H1 (cell line): ENCODE measurements around the gene MROH2B. TPM values are rescaled to one million over a fixed set of nuclear protein-coding genes. Genes with fewer than 3 reads are reported as not detected.

ENCODE experiments used
- CTCF ChIA-PET: fragments of 300-600 bp; sonication (Branson Sonifier 250); formaldehyde crosslinking; loops from one replicate; lab custom pipeline; 2021; ENCODE audit not compliant: partially characterized antibody; lab: Charles Lee
- POLR2A ChIA-PET: fragments of 300-600 bp; sonication (Branson Sonifier 250); formaldehyde crosslinking; loops from one replicate; lab custom pipeline; 2021; ENCODE audit warnings: inconsistent platforms; ENCODE audit not compliant: partially characterized antibody; lab: Charles Lee
- DNase-seq, 2 experiments: peaks; one replicate each; pipeline versions ENCODE4 v3.0.0 to v3.0.0-alpha.2; 2010 to 2022; ENCODE audit warnings: low spot score in 2 of 2, low read depth in 1 of 2, mixed read lengths in 1 of 2
- FAIRE-seq: peaks from 2 replicates; lab custom pipeline; 2011; peaks lifted over from hg19 to GRCh38; lab: Jason Lieb, UNC
- H2AFZ ChIP-seq: 2 replicates; pipeline ENCODE4 v1.8.1; 2012; ENCODE audit warnings: low read length, inconsistent platforms
- H2AK5ac ChIP-seq: 2 replicates; pipeline ENCODE4 v1.6.1; 2013; ENCODE audit warnings: low read depth, low read length
- H2BK120ac ChIP-seq: replicated peaks from 2 replicates; pipeline ENCODE3; 2013; ENCODE audit warnings: low read depth, low read length, inconsistent platforms
- H2BK12ac ChIP-seq: 2 replicates; pipeline ENCODE4 v1.6.1; 2013; ENCODE audit warnings: low read depth, low read length
- H2BK15ac ChIP-seq: 2 replicates; pipeline ENCODE4 v1.6.1; 2013; ENCODE audit warnings: low read length
- H2BK20ac ChIP-seq: 2 replicates; pipeline ENCODE4 v1.6.1; 2013; ENCODE audit warnings: low read length
- H2BK5ac ChIP-seq: 2 replicates; pipeline ENCODE4 v1.6.1; 2013; ENCODE audit warnings: low read depth, low read length
- H3K14ac ChIP-seq: 2 replicates; pipeline ENCODE4 v1.6.1; 2013; ENCODE audit warnings: inconsistent platforms; ENCODE audit not compliant: insufficient read length
- H3K18ac ChIP-seq: 2 replicates; pipeline ENCODE4 v1.6.1; 2013; ENCODE audit warnings: low read length; ENCODE audit errors: extremely low read depth
- H3K23ac ChIP-seq: 2 replicates; pipeline ENCODE4 v1.6.1; 2013; ENCODE audit warnings: inconsistent platforms; ENCODE audit not compliant: insufficient read length
- H3K23me2 ChIP-seq: 2 replicates; pipeline ENCODE4 v1.6.1; 2013; ENCODE audit warnings: low read depth, low read length
- H3K27ac ChIP-seq: 2 replicates; pipeline ENCODE4 v1.6.1; 2011; ENCODE audit warnings: low read depth, low read length, inconsistent platforms
- H3K27me3 ChIP-seq, 4 experiments: replicated peaks in 1 of 4; 1 replicate in 1 of 4; 2 replicates in 3 of 4; pipeline versions ENCODE4 v1.6.1 to v1.8.1; 2011 to 2013; ENCODE audit warnings: low read length in 3 of 4, mild to moderate bottlenecking in 3 of 4, inconsistent platforms in 2 of 4, mixed read lengths in 2 of 4, moderate library complexity in 1 of 4; ENCODE audit not compliant: control insufficient read depth in 3 of 4, insufficient read depth in 3 of 4; ENCODE audit errors: extremely low read depth in 1 of 4
- H3K36me3 ChIP-seq, 4 experiments: 2 replicates each; pipeline versions ENCODE4 v1.6.1 to v1.8.1; 2011 to 2013; ENCODE audit warnings: mild to moderate bottlenecking in 4 of 4, low read length in 3 of 4, moderate library complexity in 2 of 4, control low read depth in 1 of 4, inconsistent platforms in 1 of 4; ENCODE audit not compliant: insufficient read depth in 4 of 4, control insufficient read depth in 2 of 4
- H3K4ac ChIP-seq: replicated peaks from 2 replicates; pipeline ENCODE3; 2013; ENCODE audit warnings: low read length, low read depth, mixed read lengths, inconsistent platforms; ENCODE audit not compliant: insufficient read length
- H3K4me1 ChIP-seq, 4 experiments: replicated peaks in 1 of 4; 1 replicate in 1 of 4; 2 replicates in 3 of 4; pipeline versions ENCODE4 v1.6.1 to v1.8.1; 2011 to 2013; ENCODE audit warnings: low read length in 3 of 4, inconsistent platforms in 2 of 4, mixed read lengths in 1 of 4; ENCODE audit not compliant: insufficient read depth in 4 of 4, control insufficient read depth in 3 of 4
- H3K4me2 ChIP-seq, 2 experiments: 2 replicates each; pipeline versions ENCODE4 v1.6.1 to v1.8.1; 2011 to 2013; ENCODE audit warnings: low read depth in 2 of 2, low read length in 2 of 2, control low read depth in 1 of 2, inconsistent platforms in 1 of 2, mild to moderate bottlenecking in 1 of 2; ENCODE audit not compliant: insufficient read depth in 1 of 2
- H3K4me3 ChIP-seq, 4 experiments: fragments of 200-600, 300-600 bp in 1 of 4; sonication (generic), shearing (Covaris generic), sonication (Bioruptor Twin) in 1 of 4; 2 replicates each; pipeline versions ENCODE4 v1.5.1 to v1.8.1; 2011 to 2016; ENCODE audit warnings: low read length in 4 of 4, low read depth in 3 of 4, control low read depth in 2 of 4, inconsistent platforms in 2 of 4, mild to moderate bottlenecking in 2 of 4, mixed read lengths in 1 of 4, moderate library complexity in 1 of 4; ENCODE audit not compliant: insufficient read depth in 2 of 4; ENCODE audit errors: extremely low read depth in 1 of 4
- H3K56ac ChIP-seq: replicated peaks from 2 replicates; pipeline ENCODE3; 2013; ENCODE audit warnings: low read depth, mild to moderate bottlenecking, mixed read lengths, low read length, inconsistent platforms; ENCODE audit not compliant: insufficient read length
- H3K79me1 ChIP-seq: 2 replicates; pipeline ENCODE4 v1.6.1; 2013; ENCODE audit warnings: low read depth, low read length, control low read depth
- H3K79me2 ChIP-seq, 2 experiments: 2 replicates each; pipeline versions ENCODE4 v1.6.1 to v1.8.1; 2012 to 2013; ENCODE audit warnings: low read length in 2 of 2, mild to moderate bottlenecking in 2 of 2, inconsistent platforms in 1 of 2; ENCODE audit not compliant: insufficient read depth in 2 of 2, control insufficient read depth in 1 of 2
- H3K9ac ChIP-seq, 4 experiments: replicated peaks in 1 of 4; 1 replicate in 1 of 4; 2 replicates in 3 of 4; pipeline versions ENCODE4 v1.6.1 to v1.8.1; 2011 to 2013; ENCODE audit warnings: low read depth in 3 of 4, low read length in 3 of 4, control low read depth in 2 of 4, mild to moderate bottlenecking in 2 of 4, moderate library complexity in 2 of 4, inconsistent platforms in 1 of 4; ENCODE audit errors: extremely low read depth in 1 of 4
- H3K9me3 ChIP-seq, 2 experiments: 2 replicates each; pipeline versions ENCODE4 v1.6.1 to v1.8.1; 2012 to 2013; ENCODE audit warnings: mild to moderate bottlenecking in 2 of 2, moderate library complexity in 2 of 2, control low read depth in 1 of 2, inconsistent platforms in 1 of 2, low read depth in 1 of 2, low read length in 1 of 2, mixed read lengths in 1 of 2; ENCODE audit not compliant: insufficient read depth in 2 of 2
- H4K20me1 ChIP-seq, 2 experiments: replicated peaks in 1 of 2; 2 replicates each; pipeline versions ENCODE3 to v1.8.1; 2011 to 2013; ENCODE audit warnings: inconsistent platforms in 2 of 2, low read length in 2 of 2, mild to moderate bottlenecking in 1 of 2; ENCODE audit not compliant: insufficient read depth in 2 of 2, control insufficient read depth in 1 of 2
- H4K5ac ChIP-seq: 2 replicates; pipeline ENCODE4 v1.6.1; 2013; ENCODE audit warnings: low read length, low read depth, mixed read lengths, inconsistent platforms; ENCODE audit not compliant: insufficient read length
- H4K8ac ChIP-seq: 2 replicates; pipeline ENCODE4 v1.8.0; 2013; ENCODE audit warnings: mild to moderate bottlenecking, moderate library complexity, low read length, inconsistent platforms; ENCODE audit not compliant: insufficient read depth; ENCODE audit errors: extremely low read depth
- H4K91ac ChIP-seq: replicated peaks from 2 replicates; pipeline ENCODE3; 2013; ENCODE audit warnings: low read length, mixed read lengths, inconsistent platforms; ENCODE audit not compliant: insufficient read length
- ASH2L ChIP-seq: fragments of 200-600, 300-600 bp; sonication (generic); IDR thresholded peaks from one replicate; pipeline ENCODE4 v1.7.1; 2017; ENCODE audit warnings: low read length
- E2F6 ChIP-seq: IDR thresholded peaks from 2 replicates; pipeline ENCODE4 v1.6.1; 2012; ENCODE audit warnings: inconsistent platforms
- EGR1 ChIP-seq: IDR thresholded peaks from 2 replicates; pipeline ENCODE4 v1.6.1; 2011; ENCODE audit warnings: low read depth, low read length, borderline replicate concordance
- FOSL1 ChIP-seq: IDR thresholded peaks from 2 replicates; pipeline ENCODE4 v1.6.1; 2011; ENCODE audit warnings: mild to moderate bottlenecking, low read depth, low read length, moderate library complexity; ENCODE audit not compliant: insufficient read depth
- MAX ChIP-seq: IDR thresholded peaks from 2 replicates; pipeline ENCODE4 v1.6.1; 2012; ENCODE audit warnings: inconsistent platforms
- POLR2A ChIP-seq, 2 experiments: IDR thresholded peaks; 1 replicate in 1 of 2; 2 replicates in 1 of 2; pipeline ENCODE4 v1.6.1; 2011; ENCODE audit warnings: low read depth in 2 of 2, low read length in 2 of 2, mild to moderate bottlenecking in 2 of 2; ENCODE audit errors: control extremely low read depth in 1 of 2
- POU5F1 ChIP-seq: IDR thresholded peaks from 2 replicates; pipeline ENCODE4 v1.6.1; 2011; ENCODE audit warnings: low read depth, mild to moderate bottlenecking, low read length, moderate library complexity
- RAD21 ChIP-seq, 2 experiments: IDR thresholded peaks in 1 of 2; conservative IDR thresholded peaks in 1 of 2; 2 replicates each; pipeline ENCODE4 v1.6.1; 2011; ENCODE audit warnings: low read depth in 2 of 2, low read length in 2 of 2, improper control_type of control experiment in 1 of 2, inconsistent platforms in 1 of 2, mild to moderate bottlenecking in 1 of 2, moderate library complexity in 1 of 2
- RBBP5 ChIP-seq: IDR thresholded peaks from 2 replicates; pipeline ENCODE4 v1.7.1; 2012; ENCODE audit warnings: low read depth, mild to moderate bottlenecking, inconsistent platforms, low read length, moderate library complexity, borderline replicate concordance
- SAP30 ChIP-seq: fragments of 300-600 bp; sonication (generic); IDR thresholded peaks from 2 replicates; pipeline ENCODE4 v1.7.1; 2012; ENCODE audit warnings: low read length, moderate library complexity, mild to moderate bottlenecking, inconsistent platforms; ENCODE audit not compliant: insufficient read depth, insufficient replicate concordance
- TCF12 ChIP-seq: IDR thresholded peaks from 2 replicates; pipeline ENCODE4 v1.6.1; 2011; ENCODE audit warnings: low read depth, mild to moderate bottlenecking, low read length
- TEAD4 ChIP-seq: IDR thresholded peaks from 2 replicates; pipeline ENCODE4 v1.6.1; 2012; ENCODE audit warnings: low read depth, low read length, inconsistent platforms, mixed read lengths
- USF2 ChIP-seq: IDR thresholded peaks from 2 replicates; pipeline ENCODE4 v1.6.1; 2011; ENCODE audit warnings: low read length, improper control_type of control experiment
- WGBS, 2 experiments: shearing (Covaris generic) in 1 of 2; methylation state at CpG; one replicate each; pipeline versions ENCODE4 v1.1.6 to v1.1.7; 2013 to 2015; ENCODE audit warnings: low lambda C conversion rate in 2 of 2, mixed read lengths in 2 of 2, inconsistent platforms in 1 of 2, low coverage in 1 of 2, missing lambda C conversion rate in 1 of 2; ENCODE audit not compliant: insufficient replicate concordance in 2 of 2, insufficient coverage in 1 of 2, insufficient read length in 1 of 2; ENCODE audit errors: extremely low coverage in 1 of 2, missing lambda C conversion rate in 1 of 2; 5-methylcytosine and 5-hydroxymethylcytosine counted together
- polyA plus RNA-seq, 7 experiments: library from polyadenylated mRNA; depleted of rRNA in 3 of 7; stranded (reverse) in 5 of 7; unstranded in 2 of 7; fragments of >200 nt in 5 of 7; fragments of 200-250 nt in 2 of 7; gene quantifications; 1 replicate in 5 of 7; 2 replicates in 1 of 7; 4 replicates in 1 of 7; pipeline versions ENCODE4 v1.2.1 to v1.2.3, GENCODE V29; 2011 to 2013; ENCODE audit warnings: missing spikeins in 2 of 7, mixed read lengths in 2 of 7
- total RNA-seq: library from RNA; stranded (reverse); fragmentation: NEBNext Ultra II Directional; extraction: Animal tissue kit (Norgen Biotek cat#: 25700); gene quantifications from 2 replicates; pipeline ENCODE4 v1.2.1, GENCODE V29; 2021

The MROH2B gene
- total and polyA plus RNA-seq, 2 of the 8 experiments (the other 6 are each of a cell fraction or from before 2014, with no cell fraction given): not detected

- POLR2A ChIA-PET: no interaction called here
- H3K23me2 ChIP-seq: no peaks in the 10 kb centered on the region
- FAIRE-seq (no peak), DNase-seq (no peak)
- H2AK5ac ChIP-seq: no peak overlapping the region
- no peaks in the 10 kb centered on the region for H3K4me1 ChIP-seq
- no peak overlapping the region for H2BK5ac ChIP-seq
- H3K4me2 ChIP-seq: no peak overlapping the region
- 88% methylated on average over 3 of the region's 3 CpGs; no CpG with 5 or more reads in 1 of the 2 experiments for WGBS, 2 experiments
- H3K23ac ChIP-seq: no peak overlapping the region
- no peaks in the 10 kb centered on the region for H3K79me2 ChIP-seq
- H3K27ac ChIP-seq: no peak overlapping the region
- no peak overlapping the region for H3K9ac ChIP-seq
- H2BK15ac ChIP-seq: no peak overlapping the region
- H2BK20ac ChIP-seq: no peak overlapping the region
- H3K4ac ChIP-seq: no peak overlapping the region
- no peak overlapping the region for H3K14ac ChIP-seq
- H2BK12ac ChIP-seq: no peak overlapping the region
- H3K27me3 ChIP-seq: no peaks in the 10 kb centered on the region
- no peak overlapping the region for H4K8ac ChIP-seq
- H4K5ac ChIP-seq: no peak overlapping the region
- H3K56ac ChIP-seq: no peak overlapping the region
- H3K4me3 ChIP-seq: no peak overlapping the region
- no peak overlapping the region for H3K18ac ChIP-seq
- no peaks in the 10 kb centered on the region for H4K20me1 ChIP-seq
- H2BK120ac ChIP-seq: no peak overlapping the region
- no peaks in the 10 kb centered on the region for H3K36me3 ChIP-seq
- H2AFZ ChIP-seq: no peak overlapping the region
- H3K9me3 ChIP-seq: peaks cover 0 to 4% of the 10 kb centered on the region in 2 experiments; a peak in 1 of 4 replicates
- H4K91ac ChIP-seq: no peak overlapping the region
- H3K79me1 ChIP-seq: no peaks in the 10 kb centered on the region
- CTCF ChIA-PET: no interaction called here
- TF ChIP-seq TEAD4: no peak
- TF ChIP-seq RAD21 (IDR thresholded peaks at IDR 0.05 in 1 of 2, conservative IDR thresholded peaks at IDR 0.05 in 1 of 2; ENCODE audit: low read depth in 2 of 2, low read length in 2 of 2): no peak
- no peak for TF ChIP-seq E2F6
- no peak for TF ChIP-seq RBBP5
- no peak for TF ChIP-seq EGR1
- no peak for TF ChIP-seq POU5F1
- TF ChIP-seq TCF12: no peak
- no peak for TF ChIP-seq ASH2L
- no peak for TF ChIP-seq POLR2A (IDR thresholded peaks at IDR 0.05; ENCODE audit: control extremely low read depth in 1 of 2, low read depth in 2 of 2, low read length in 2 of 2)
- no peak for TF ChIP-seq SAP30
- no peak for TF ChIP-seq USF2
- no peak for TF ChIP-seq FOSL1
- TF ChIP-seq MAX: no peak
Observed at GRCh38 chr5:40983781-40984180, 87.4 kb downstream of the MROH2B start.
